D721Med (cell line): ENCODE data around the gene PPARGC1A.

ENCODE experiments used
- DNase-seq: peaks from one replicate; pipeline ENCODE4 v3.0.0; 2011; ENCODE audit warnings: low spot score; ENCODE audit not compliant: insufficient read length
- FAIRE-seq: peaks from 2 replicates; lab custom pipeline; 2011; peaks lifted over from hg19 to GRCh38; lab: Jason Lieb, UNC
- CTCF ChIP-seq: IDR thresholded peaks from 2 replicates; pipeline ENCODE4 v1.5.1; 2012; ENCODE audit warnings: mild to moderate bottlenecking, control low read depth; ENCODE audit not compliant: insufficient read depth; ENCODE audit errors: missing control alignments

Gene PPARGC1A

GRCh38 chr4:23774909-23775308 lies 114.9 kb downstream of the PPARGC1A start:
- no peak for DNase-seq
- TF ChIP-seq CTCF, result no peak
- FAIRE-seq, result no peak

- FAIRE-seq, result no peak
- no peak for DNase-seq
Observed at GRCh38 chr4:23773884-23774636, 115.8 kb downstream of the PPARGC1A start.

GRCh38 chr4:23770011-23770410 lies 119.8 kb downstream of the PPARGC1A start:
- no peak for TF ChIP-seq CTCF
- FAIRE-seq (no peak), DNase-seq (no peak)

More at GRCh38 chr4:23773884-23774636, 115.8 kb downstream of the PPARGC1A start:
- TF ChIP-seq CTCF, result no peak

- no peak for DNase-seq
- no peak for TF ChIP-seq CTCF
- no peak for FAIRE-seq
Observed at GRCh38 chr4:23769406-23769805, 120.4 kb downstream of the PPARGC1A start.

- no peak for TF ChIP-seq CTCF
- no peak for DNase-seq
Observed at GRCh38 chr4:23768541-23768940, 121.3 kb downstream of the PPARGC1A start.

GRCh38 chr4:23766344-23766743 lies 123.5 kb downstream of the PPARGC1A start:
- TF ChIP-seq CTCF, result no peak
- DNase-seq, result no peak
- no peak for FAIRE-seq

More at GRCh38 chr4:23768541-23768940, 121.3 kb downstream of the PPARGC1A start:
- no peak for FAIRE-seq

GRCh38 chr4:23763559-23763958 lies 126.3 kb downstream of the PPARGC1A start:
- DNase-seq (no peak), FAIRE-seq (no peak)
- no peak for TF ChIP-seq CTCF
